HL-60 (cell line): ENCODE results near the gene ZNF385D.

Experiments used
- POLR2AphosphoS5 ChIP-seq: IDR thresholded peaks from 2 replicates; pipeline ENCODE4 v1.6.1; 2012; ENCODE audit warnings: low read depth
- REST ChIP-seq: IDR thresholded peaks from 2 replicates; pipeline ENCODE4 v1.6.1; 2012; ENCODE audit warnings: low read depth; ENCODE audit not compliant: insufficient replicate concordance
- SPI1 ChIP-seq: IDR thresholded peaks from 2 replicates; pipeline ENCODE4 v1.6.1; 2012; ENCODE audit warnings: low read depth, mild to moderate bottlenecking, borderline replicate concordance
- TF ChIP-seq, protein P1 (sequence below): IDR thresholded peaks from one replicate; pipeline ENCODE4 v1.5.1; 2011; ENCODE audit warnings: low read length, control low read depth, inconsistent platforms; ENCODE audit not compliant: insufficient read depth

- TF ChIP-seq REST, result no peak
- TF ChIP-seq, protein P1, sequence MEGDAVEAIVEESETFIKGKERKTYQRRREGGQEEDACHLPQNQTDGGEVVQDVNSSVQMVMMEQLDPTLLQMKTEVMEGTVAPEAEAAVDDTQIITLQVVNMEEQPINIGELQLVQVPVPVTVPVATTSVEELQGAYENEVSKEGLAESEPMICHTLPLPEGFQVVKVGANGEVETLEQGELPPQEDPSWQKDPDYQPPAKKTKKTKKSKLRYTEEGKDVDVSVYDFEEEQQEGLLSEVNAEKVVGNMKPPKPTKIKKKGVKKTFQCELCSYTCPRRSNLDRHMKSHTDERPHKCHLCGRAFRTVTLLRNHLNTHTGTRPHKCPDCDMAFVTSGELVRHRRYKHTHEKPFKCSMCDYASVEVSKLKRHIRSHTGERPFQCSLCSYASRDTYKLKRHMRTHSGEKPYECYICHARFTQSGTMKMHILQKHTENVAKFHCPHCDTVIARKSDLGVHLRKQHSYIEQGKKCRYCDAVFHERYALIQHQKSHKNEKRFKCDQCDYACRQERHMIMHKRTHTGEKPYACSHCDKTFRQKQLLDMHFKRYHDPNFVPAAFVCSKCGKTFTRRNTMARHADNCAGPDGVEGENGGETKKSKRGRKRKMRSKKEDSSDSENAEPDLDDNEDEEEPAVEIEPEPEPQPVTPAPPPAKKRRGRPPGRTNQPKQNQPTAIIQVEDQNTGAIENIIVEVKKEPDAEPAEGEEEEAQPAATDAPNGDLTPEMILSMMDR, result no peak
- TF ChIP-seq SPI1, result no peak
- TF ChIP-seq POLR2AphosphoS5, result no peak
These were observed 235.6 kb downstream of the ZNF385D start for GRCh38 chr3:21515417-21515816.
